RWPE2 (cell line): ENCODE results near the gene PTPN2.

Experiments used
- ATAC-seq: fragments of 200-7000 bp; cut with Tn5 transposase; 3 replicates; pipeline ENCODE4 v1.9.1; 2021; ENCODE audit warnings: low read depth
- DNase-seq: peaks from one replicate; pipeline ENCODE4 v3.0.0-alpha.2; 2020; ENCODE audit warnings: low spot score
- H3K27ac ChIP-seq: fragments of 450-650 bp; 2 replicates; pipeline ENCODE4 v1.5.1; 2017; ENCODE audit warnings: mild to moderate bottlenecking; ENCODE audit not compliant: poor library complexity, severe bottlenecking
- H3K27me3 ChIP-seq: fragments of 250-450 bp; sonication (Bioruptor Pico); 2 replicates; pipeline ENCODE4 v1.5.1; 2021; ENCODE audit warnings: mild to moderate bottlenecking, moderate library complexity; ENCODE audit not compliant: insufficient read depth, poor library complexity, severe bottlenecking
- H3K36me3 ChIP-seq: fragments of 250-450 bp; sonication (Bioruptor Pico); 2 replicates; pipeline ENCODE4 v1.5.1; 2020; ENCODE audit warnings: low read depth, mild to moderate bottlenecking, moderate library complexity
- H3K4me1 ChIP-seq: fragments of 250-450 bp; sonication (Bioruptor Pico); 2 replicates; pipeline ENCODE4 v1.5.1; 2021; ENCODE audit warnings: mild to moderate bottlenecking, moderate library complexity; ENCODE audit not compliant: insufficient read depth, poor library complexity, severe bottlenecking
- H3K4me3 ChIP-seq: fragments of 250-450 bp; sonication (Bioruptor Pico); 2 replicates; pipeline ENCODE4 v1.5.1; 2021; ENCODE audit warnings: mild to moderate bottlenecking, moderate library complexity; ENCODE audit not compliant: severe bottlenecking
- H3K9me3 ChIP-seq: fragments of 250-450 bp; sonication (Bioruptor Pico); 2 replicates; pipeline ENCODE4 v1.5.1; 2021; ENCODE audit warnings: mild to moderate bottlenecking, moderate library complexity; ENCODE audit not compliant: severe bottlenecking
- CTCF ChIP-seq: fragments of 450-650 bp; IDR thresholded peaks from one replicate; pipeline ENCODE4 v1.5.1; 2017; ENCODE audit warnings: mild to moderate bottlenecking, moderate library complexity; ENCODE audit not compliant: poor library complexity, severe bottlenecking

The PTPN2 gene

GRCh38 chr18:12816451-12816850, 67.6 kb downstream of the PTPN2 start:
- peaks cover 55% of the 10 kb centered on the region for H3K36me3 ChIP-seq
- no peak for TF ChIP-seq CTCF
- ATAC-seq (no peak), DNase-seq (no peak)
- no peaks in the 10 kb centered on the region for H3K9me3 ChIP-seq
- no peak overlapping the region for H3K4me3 ChIP-seq
- no peaks in the 10 kb centered on the region for H3K4me1 ChIP-seq
- H3K27me3 ChIP-seq = no peaks in the 10 kb centered on the region
- H3K27ac ChIP-seq = no peak overlapping the region

GRCh38 chr18:12811191-12811950, 72.7 kb downstream of the PTPN2 start:
- DNase-seq (no peak), ATAC-seq (peak; percentile 40; the same call in 2 of the 3 replicates)
- TF ChIP-seq CTCF = no peak
- H3K9me3 ChIP-seq = no peaks in the 10 kb centered on the region
- H3K4me3 ChIP-seq = no peak overlapping the region
- no peaks in the 10 kb centered on the region for H3K27me3 ChIP-seq
- no peaks in the 10 kb centered on the region for H3K4me1 ChIP-seq
- H3K27ac ChIP-seq = no peak overlapping the region
- peaks cover 41% of the 10 kb centered on the region for H3K36me3 ChIP-seq

GRCh38 chr18:12803069-12803936, 80.7 kb downstream of the PTPN2 start:
- no peak overlapping the region for H3K4me3 ChIP-seq
- no peak for DNase-seq
- no peak for ATAC-seq
- TF ChIP-seq CTCF = no peak
- H3K27me3 ChIP-seq = no peaks in the 10 kb centered on the region
- no peaks in the 10 kb centered on the region for H3K4me1 ChIP-seq
- H3K36me3 ChIP-seq = peaks cover 37% of the 10 kb centered on the region
- no peak overlapping the region for H3K27ac ChIP-seq
- no peaks in the 10 kb centered on the region for H3K9me3 ChIP-seq

GRCh38 chr18:12802538-12802937, 81.5 kb downstream of the PTPN2 start:
- no peak for TF ChIP-seq CTCF
- Histone ChIP-seq H3K4me1 (no peaks in the 10 kb centered on the region), H3K36me3 (peaks cover 42% of the 10 kb centered on the region), H3K9me3 (no peaks in the 10 kb centered on the region), H3K27ac (no peak overlapping the region), H3K4me3 (no peak overlapping the region), H3K27me3 (no peaks in the 10 kb centered on the region)
- ATAC-seq (no peak), DNase-seq (no peak)
